MM.1S (cell line): ENCODE results near the gene KBTBD13.

ENCODE experiments used
- DNase-seq: peaks from one replicate; pipeline ENCODE4 v3.0.0-alpha.2; 2015
- H2AFZ ChIP-seq: fragments of 300-600 bp; sonication (generic); 2 replicates; pipeline ENCODE4 v1.6.0; 2016; ENCODE audit warnings: antibody characterized with exemption, low read length
- H3F3A ChIP-seq: fragments of 300-600 bp; sonication (generic); 2 replicates; pipeline ENCODE4 v1.6.1; 2016; ENCODE audit warnings: mild to moderate bottlenecking, antibody characterized with exemption, low read length, moderate library complexity, mixed read lengths; ENCODE audit not compliant: insufficient read depth
- H3K27ac ChIP-seq: fragments of 300-600 bp; sonication (generic); 2 replicates; pipeline ENCODE4 v1.5.1; 2016; ENCODE audit warnings: mild to moderate bottlenecking, low read length
- H3K27me3 ChIP-seq: fragments of 300-600 bp; sonication (generic); replicated peaks from 2 replicates; pipeline ENCODE4 v1.6.0; 2016; ENCODE audit warnings: low read length; ENCODE audit not compliant: insufficient read depth
- H3K36me3 ChIP-seq: fragments of 300-600 bp; sonication (generic); replicated peaks from 2 replicates; pipeline ENCODE4 v1.6.1; 2016; ENCODE audit warnings: mild to moderate bottlenecking, low read length, mixed read lengths; ENCODE audit not compliant: insufficient read depth
- H3K4me1 ChIP-seq: fragments of 300-600 bp; sonication (generic); 2 replicates; pipeline ENCODE4 v1.6.1; 2016; ENCODE audit warnings: low read length, mixed read lengths
- H3K4me2 ChIP-seq: fragments of 300-600 bp; sonication (generic); 2 replicates; pipeline ENCODE4 v1.6.0; 2016; ENCODE audit warnings: low read depth, low read length
- H3K4me3 ChIP-seq: fragments of 300-600 bp; sonication (generic); 2 replicates; pipeline ENCODE4 v1.5.1; 2016; ENCODE audit warnings: low read length, mixed read lengths
- H3K79me2 ChIP-seq: fragments of 300-600 bp; sonication (generic); 2 replicates; pipeline ENCODE4 v1.6.1; 2016; ENCODE audit warnings: mixed run types, low read length, mixed read lengths
- H3K9ac ChIP-seq: fragments of 300-600 bp; sonication (generic); 2 replicates; pipeline ENCODE4 v1.6.1; 2016; ENCODE audit warnings: low read length, mixed read lengths
- H3K9me2 ChIP-seq: fragments of 300-600 bp; sonication (generic); replicated peaks from 2 replicates; pipeline ENCODE4 v1.6.1; 2016; ENCODE audit warnings: mild to moderate bottlenecking, low read length, mixed read lengths; ENCODE audit not compliant: insufficient read depth
- H3K9me3 ChIP-seq: fragments of 300-600 bp; sonication (generic); replicated peaks from 2 replicates; pipeline ENCODE4 v1.6.1; 2016; ENCODE audit warnings: mild to moderate bottlenecking, low read length, mixed read lengths; ENCODE audit not compliant: insufficient read depth
- H4K20me1 ChIP-seq: fragments of 300-600 bp; sonication (generic); 2 replicates; pipeline ENCODE4 v1.6.1; 2016; ENCODE audit warnings: mild to moderate bottlenecking, low read length, moderate library complexity, mixed read lengths; ENCODE audit not compliant: insufficient read depth
- EZH2 ChIP-seq: fragments of 300-600 bp; sonication (generic); optimal IDR thresholded peaks from 2 replicates; pipeline ENCODE3; 2017; ENCODE audit warnings: low read depth, mild to moderate bottlenecking, antibody characterized with exemption, low read length, mixed read lengths
- EZH2phosphoT487 ChIP-seq: fragments of 300-600 bp; sonication (generic); IDR thresholded peaks from 2 replicates; pipeline ENCODE4 v1.6.1; 2018; ENCODE audit warnings: antibody characterized with exemption, low read length
- TF ChIP-seq, protein P1 (sequence below): fragments of 300-600 bp; sonication (generic); IDR thresholded peaks from 2 replicates; pipeline ENCODE4 v1.5.1; 2016; ENCODE audit warnings: antibody characterized with exemption, low read length, mixed read lengths

KBTBD13 gene

DNA sequence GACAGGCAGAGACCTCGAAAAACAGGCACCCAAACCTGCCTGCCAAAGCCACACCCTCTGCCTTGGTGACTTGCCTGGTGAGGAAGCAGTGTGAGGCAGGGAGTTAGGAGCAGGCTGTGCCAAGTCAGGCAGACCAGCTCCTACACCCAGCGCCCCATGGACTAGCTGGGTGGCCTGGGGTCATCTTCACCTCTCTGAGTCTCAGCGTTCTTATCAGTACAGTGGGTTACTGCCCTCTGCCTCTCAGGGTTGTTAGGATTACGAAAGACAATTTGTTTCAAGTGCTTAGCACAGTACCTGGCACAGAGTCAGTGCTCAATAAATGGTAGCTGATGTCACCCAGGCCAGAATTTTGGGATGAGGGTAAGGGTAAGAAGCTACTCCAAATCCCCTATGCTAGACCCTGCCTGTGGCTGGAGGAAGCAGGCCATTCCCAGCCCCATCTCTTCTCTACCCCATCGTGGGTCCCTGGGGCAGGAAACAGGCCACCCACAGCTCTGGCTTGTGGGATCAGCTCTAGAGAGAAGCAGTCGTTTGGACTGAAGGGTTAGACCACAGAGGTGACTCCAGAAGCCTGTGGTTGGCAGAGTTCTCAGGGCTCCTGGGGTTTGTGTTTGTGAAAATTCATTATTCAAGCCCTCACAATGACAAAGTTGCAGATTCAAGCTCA, 21.2 kb upstream of the KBTBD13 start:
- H3K79me2 ChIP-seq: no peaks in the 10 kb centered on the region
- no peaks in the 10 kb centered on the region for H3K9me3 ChIP-seq
- peaks cover 32% of the 10 kb centered on the region for H3F3A ChIP-seq
- H3K27me3 ChIP-seq: no peaks in the 10 kb centered on the region
- no peak overlapping the region for H3K4me3 ChIP-seq
- H3K36me3 ChIP-seq: no peaks in the 10 kb centered on the region
- no peak overlapping the region for H2AFZ ChIP-seq
- H3K9me2 ChIP-seq: no peaks in the 10 kb centered on the region
- H3K9ac ChIP-seq: no peak overlapping the region
- peaks cover 37% of the 10 kb centered on the region for H3K4me1 ChIP-seq
- no peak overlapping the region for H3K4me2 ChIP-seq
- no peak overlapping the region for H3K27ac ChIP-seq
- no peak for DNase-seq
- no peaks in the 10 kb centered on the region for H4K20me1 ChIP-seq
- TF ChIP-seq EZH2phosphoT487 (no peak), EZH2 (no peak)
- TF ChIP-seq, protein P1, sequence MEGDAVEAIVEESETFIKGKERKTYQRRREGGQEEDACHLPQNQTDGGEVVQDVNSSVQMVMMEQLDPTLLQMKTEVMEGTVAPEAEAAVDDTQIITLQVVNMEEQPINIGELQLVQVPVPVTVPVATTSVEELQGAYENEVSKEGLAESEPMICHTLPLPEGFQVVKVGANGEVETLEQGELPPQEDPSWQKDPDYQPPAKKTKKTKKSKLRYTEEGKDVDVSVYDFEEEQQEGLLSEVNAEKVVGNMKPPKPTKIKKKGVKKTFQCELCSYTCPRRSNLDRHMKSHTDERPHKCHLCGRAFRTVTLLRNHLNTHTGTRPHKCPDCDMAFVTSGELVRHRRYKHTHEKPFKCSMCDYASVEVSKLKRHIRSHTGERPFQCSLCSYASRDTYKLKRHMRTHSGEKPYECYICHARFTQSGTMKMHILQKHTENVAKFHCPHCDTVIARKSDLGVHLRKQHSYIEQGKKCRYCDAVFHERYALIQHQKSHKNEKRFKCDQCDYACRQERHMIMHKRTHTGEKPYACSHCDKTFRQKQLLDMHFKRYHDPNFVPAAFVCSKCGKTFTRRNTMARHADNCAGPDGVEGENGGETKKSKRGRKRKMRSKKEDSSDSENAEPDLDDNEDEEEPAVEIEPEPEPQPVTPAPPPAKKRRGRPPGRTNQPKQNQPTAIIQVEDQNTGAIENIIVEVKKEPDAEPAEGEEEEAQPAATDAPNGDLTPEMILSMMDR: no peak

DNA sequence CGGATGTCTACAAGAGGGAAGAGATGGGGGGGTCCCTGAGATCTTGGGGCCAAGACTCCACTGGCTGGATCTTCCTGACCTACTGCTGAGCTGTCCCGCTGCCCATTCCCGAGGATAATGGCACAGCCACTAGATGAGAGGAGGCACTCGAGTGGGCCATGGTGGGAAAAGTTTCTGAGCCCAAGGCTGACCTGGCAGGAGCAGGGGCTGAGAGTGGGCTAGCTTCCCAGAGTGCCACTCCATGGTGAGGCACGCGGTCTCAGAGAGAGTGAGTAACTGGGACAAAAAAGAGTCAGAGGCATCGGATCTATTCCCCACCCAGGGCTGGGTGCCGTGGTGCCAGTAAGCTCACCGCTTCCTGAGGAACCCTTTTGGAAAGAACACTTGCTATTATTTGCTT, 20.4 kb upstream of the KBTBD13 start:
- H3K27ac ChIP-seq: no peak overlapping the region
- no peak overlapping the region for H3K9ac ChIP-seq
- H3K9me2 ChIP-seq: no peaks in the 10 kb centered on the region
- peaks cover 29% of the 10 kb centered on the region for H3F3A ChIP-seq
- DNase-seq: no peak
- H3K79me2 ChIP-seq: no peaks in the 10 kb centered on the region
- no peak overlapping the region for H2AFZ ChIP-seq
- H3K27me3 ChIP-seq: no peaks in the 10 kb centered on the region
- no peaks in the 10 kb centered on the region for H4K20me1 ChIP-seq
- no peak overlapping the region for H3K4me2 ChIP-seq
- H3K9me3 ChIP-seq: no peaks in the 10 kb centered on the region
- H3K4me3 ChIP-seq: no peak overlapping the region
- H3K36me3 ChIP-seq: no peaks in the 10 kb centered on the region
- TF ChIP-seq EZH2phosphoT487 (no peak), EZH2 (no peak)
- TF ChIP-seq, protein P1: no peak
- peaks cover 31% of the 10 kb centered on the region for H3K4me1 ChIP-seq

DNA sequence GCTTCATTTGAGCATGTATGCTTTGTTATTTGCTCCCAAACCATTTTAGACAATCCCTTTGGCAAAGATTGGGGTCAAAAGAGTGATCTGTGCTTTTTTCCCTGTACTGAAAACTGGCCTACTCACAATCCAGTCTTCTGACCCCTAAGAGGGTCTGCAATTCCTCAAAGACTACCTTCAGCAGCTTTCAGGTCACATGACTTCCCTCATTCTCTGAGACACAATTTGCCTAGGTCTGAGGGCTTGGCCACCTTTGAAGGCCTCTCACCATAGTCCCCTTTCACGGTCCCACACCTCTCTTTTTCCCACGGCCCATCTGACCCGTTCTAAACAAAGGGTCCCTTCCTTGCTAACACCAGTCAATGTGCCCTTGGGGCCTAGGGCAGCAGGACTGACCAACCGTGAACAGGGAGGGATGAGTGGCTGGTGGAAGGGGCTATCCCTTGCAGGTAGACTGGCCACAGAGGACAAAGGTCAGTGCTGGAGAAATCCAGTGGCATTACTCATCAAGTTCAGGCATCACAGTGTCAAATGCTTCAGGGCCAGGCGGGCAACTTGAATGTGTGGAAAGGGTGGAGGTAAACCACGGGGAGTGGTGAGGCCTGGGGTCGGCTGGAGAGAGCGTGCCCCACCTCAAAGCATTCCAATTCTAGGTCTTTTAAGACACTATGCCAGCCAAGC, 19.5 kb upstream of the KBTBD13 start:
- H3K27me3 ChIP-seq: no peaks in the 10 kb centered on the region
- no peak for DNase-seq
- H2AFZ ChIP-seq: no peak overlapping the region
- no peaks in the 10 kb centered on the region for H4K20me1 ChIP-seq
- H3K36me3 ChIP-seq: no peaks in the 10 kb centered on the region
- no peaks in the 10 kb centered on the region for H3K9me2 ChIP-seq
- H3F3A ChIP-seq: peaks cover 20% of the 10 kb centered on the region
- no peaks in the 10 kb centered on the region for H3K79me2 ChIP-seq
- no peaks in the 10 kb centered on the region for H3K9me3 ChIP-seq
- peaks cover 22% of the 10 kb centered on the region for H3K4me1 ChIP-seq
- no peak overlapping the region for H3K4me2 ChIP-seq
- no peak overlapping the region for H3K27ac ChIP-seq
- H3K9ac ChIP-seq: no peak overlapping the region
- TF ChIP-seq, protein P1: no peak
- TF ChIP-seq EZH2 (no peak), EZH2phosphoT487 (no peak)
- no peak overlapping the region for H3K4me3 ChIP-seq
